Transverse colon (tissue), 3 donors: ENCODE measurements around the gene VTI1A.

Source experiments
- EP300 ChIP-seq: sonication (generic); formaldehyde crosslinking; IDR thresholded peaks from one replicate; pipeline ENCODE4 v1.6.1; 2017; ENCODE audit warnings: antibody characterized with exemption, low read depth
- POLR2A ChIP-seq: fragments of 450-650 bp; IDR thresholded peaks from one replicate; pipeline ENCODE4 v1.6.1; 2016; ENCODE audit warnings: antibody characterized with exemption, mild to moderate bottlenecking, moderate library complexity
- TF ChIP-seq, protein P1 (sequence below), 5 experiments: fragments of 200-600 bp in 3 of 5; fragments of 450-650 bp in 2 of 5; sonication (generic) in 3 of 5; IDR thresholded peaks; 1 replicate in 2 of 5; 2 replicates in 3 of 5; pipeline ENCODE4 v1.5.1; 2016 to 2017; ENCODE audit warnings: antibody characterized with exemption in 5 of 5, inconsistent platforms in 3 of 5, mild to moderate bottlenecking in 2 of 5, moderate library complexity in 1 of 5

DNA sequence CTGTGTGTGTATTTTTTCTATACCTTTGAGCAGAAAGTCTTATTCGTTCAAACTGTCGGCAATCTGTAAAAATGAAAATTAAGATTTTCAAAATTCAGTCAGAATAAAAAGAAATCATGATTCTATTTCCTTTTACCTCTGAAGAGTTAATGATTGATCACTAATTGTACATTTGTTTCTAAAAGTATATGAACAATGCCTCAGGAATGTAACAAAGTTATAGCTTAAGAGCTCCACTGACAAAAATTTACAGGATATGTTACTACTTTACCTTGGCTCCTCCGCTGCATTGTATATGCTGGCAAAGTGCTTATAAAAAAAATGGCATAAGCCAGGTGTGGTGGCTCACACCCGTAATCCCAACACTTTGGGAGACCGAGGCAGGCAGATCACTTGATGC is 225.7 kb downstream of the VTI1A start:
- TF ChIP-seq, protein P1, sequence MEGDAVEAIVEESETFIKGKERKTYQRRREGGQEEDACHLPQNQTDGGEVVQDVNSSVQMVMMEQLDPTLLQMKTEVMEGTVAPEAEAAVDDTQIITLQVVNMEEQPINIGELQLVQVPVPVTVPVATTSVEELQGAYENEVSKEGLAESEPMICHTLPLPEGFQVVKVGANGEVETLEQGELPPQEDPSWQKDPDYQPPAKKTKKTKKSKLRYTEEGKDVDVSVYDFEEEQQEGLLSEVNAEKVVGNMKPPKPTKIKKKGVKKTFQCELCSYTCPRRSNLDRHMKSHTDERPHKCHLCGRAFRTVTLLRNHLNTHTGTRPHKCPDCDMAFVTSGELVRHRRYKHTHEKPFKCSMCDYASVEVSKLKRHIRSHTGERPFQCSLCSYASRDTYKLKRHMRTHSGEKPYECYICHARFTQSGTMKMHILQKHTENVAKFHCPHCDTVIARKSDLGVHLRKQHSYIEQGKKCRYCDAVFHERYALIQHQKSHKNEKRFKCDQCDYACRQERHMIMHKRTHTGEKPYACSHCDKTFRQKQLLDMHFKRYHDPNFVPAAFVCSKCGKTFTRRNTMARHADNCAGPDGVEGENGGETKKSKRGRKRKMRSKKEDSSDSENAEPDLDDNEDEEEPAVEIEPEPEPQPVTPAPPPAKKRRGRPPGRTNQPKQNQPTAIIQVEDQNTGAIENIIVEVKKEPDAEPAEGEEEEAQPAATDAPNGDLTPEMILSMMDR (IDR thresholded peaks at IDR 0.05): no peak
- TF ChIP-seq POLR2A (no peak), EP300 (no peak)
